HG02884 (cell line): ENCODE results near the gene MICAL1.
"Not testable (repeated sequence)": the region's sequence is repeated elsewhere in the genome, so short reads cannot be mapped to it uniquely, and the experiment has no call there.

Source experiments
- ATAC-seq: cut with Tn5 transposase; IDR thresholded peaks from one replicate; pipeline ENCODE4 v1.9.1; 2021; ENCODE audit warnings: mild to moderate bottlenecking, moderate library complexity; ENCODE audit not compliant: unreplicated experiment

Gene MICAL1

GRCh38 chr6:109478222-109478805 is 22.7 kb upstream of the MICAL1 start:
- ATAC-seq, result no peak

GRCh38 chr6:109477725-109478124 is 22.2 kb upstream of the MICAL1 start:
- ATAC-seq, result no peak

GRCh38 chr6:109477184-109477583 is 21.6 kb upstream of the MICAL1 start:
- ATAC-seq, result no peak

- ATAC-seq, result no peak
Observed at GRCh38 chr6:109475625-109476024, 20.1 kb upstream of the MICAL1 start.

GRCh38 chr6:109474995-109475394 is 19.4 kb upstream of the MICAL1 start:
- ATAC-seq, result no peak

- no peak for ATAC-seq
Observed at GRCh38 chr6:109473120-109473519, 17.5 kb upstream of the MICAL1 start.

- no peak for ATAC-seq
Observed at GRCh38 chr6:109472132-109472995, 16.8 kb upstream of the MICAL1 start.

GRCh38 chr6:109471105-109471810 is 15.7 kb upstream of the MICAL1 start:
- no peak for ATAC-seq

- no peak for ATAC-seq
Observed at GRCh38 chr6:109469591-109470189, 14.1 kb upstream of the MICAL1 start.

- no peak for ATAC-seq
Observed at GRCh38 chr6:109467696-109468095, 12.1 kb upstream of the MICAL1 start.

GRCh38 chr6:109466212-109466923 is 10.8 kb upstream of the MICAL1 start:
- ATAC-seq, result no peak

- ATAC-seq, result no peak
Observed at GRCh38 chr6:109465772-109466171, 10.2 kb upstream of the MICAL1 start.

GRCh38 chr6:109461733-109462526 is 6.4 kb upstream of the MICAL1 start:
- no peak for ATAC-seq

GRCh38 chr6:109461205-109461604 is 5.6 kb upstream of the MICAL1 start:
- not testable (repeated sequence) for ATAC-seq

- ATAC-seq, result no peak
Observed at GRCh38 chr6:109460161-109460829, 4.7 kb upstream of the MICAL1 start.

GRCh38 chr6:109458774-109459531 is 3.4 kb upstream of the MICAL1 start:
- no peak for ATAC-seq

GRCh38 chr6:109457562-109457996 is 2.0 kb upstream of the MICAL1 start:
- ATAC-seq, result no peak

- no peak for ATAC-seq
Observed at GRCh38 chr6:109456710-109457561, 1.4 kb upstream of the MICAL1 start.
